Body of pancreas (tissue), 4 donors: Measurements from ENCODE around the gene C1QTNF9B.

Experiments used
- POLR2A ChIP-seq, 3 donors: fragments of 450-650 bp; IDR thresholded peaks; one replicate each; pipeline ENCODE4 v1.6.1; 2016; ENCODE audit warnings: antibody characterized with exemption in 3 of 3, mild to moderate bottlenecking in 2 of 3
- TF ChIP-seq, protein P1 (sequence below), 7 experiments: fragments of 450-650 bp in 4 of 7; fragments of 200-600 bp in 3 of 7; sonication (generic) in 3 of 7; IDR thresholded peaks; one replicate each; pipeline ENCODE4 v1.5.1; 2016 to 2019; ENCODE audit warnings: antibody characterized with exemption in 7 of 7

GRCh38 chr13:23901365-23901764 is 4.1 kb upstream of the C1QTNF9B start:
- TF ChIP-seq, protein P1, sequence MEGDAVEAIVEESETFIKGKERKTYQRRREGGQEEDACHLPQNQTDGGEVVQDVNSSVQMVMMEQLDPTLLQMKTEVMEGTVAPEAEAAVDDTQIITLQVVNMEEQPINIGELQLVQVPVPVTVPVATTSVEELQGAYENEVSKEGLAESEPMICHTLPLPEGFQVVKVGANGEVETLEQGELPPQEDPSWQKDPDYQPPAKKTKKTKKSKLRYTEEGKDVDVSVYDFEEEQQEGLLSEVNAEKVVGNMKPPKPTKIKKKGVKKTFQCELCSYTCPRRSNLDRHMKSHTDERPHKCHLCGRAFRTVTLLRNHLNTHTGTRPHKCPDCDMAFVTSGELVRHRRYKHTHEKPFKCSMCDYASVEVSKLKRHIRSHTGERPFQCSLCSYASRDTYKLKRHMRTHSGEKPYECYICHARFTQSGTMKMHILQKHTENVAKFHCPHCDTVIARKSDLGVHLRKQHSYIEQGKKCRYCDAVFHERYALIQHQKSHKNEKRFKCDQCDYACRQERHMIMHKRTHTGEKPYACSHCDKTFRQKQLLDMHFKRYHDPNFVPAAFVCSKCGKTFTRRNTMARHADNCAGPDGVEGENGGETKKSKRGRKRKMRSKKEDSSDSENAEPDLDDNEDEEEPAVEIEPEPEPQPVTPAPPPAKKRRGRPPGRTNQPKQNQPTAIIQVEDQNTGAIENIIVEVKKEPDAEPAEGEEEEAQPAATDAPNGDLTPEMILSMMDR (IDR thresholded peaks at IDR 0.05): no peak
- TF ChIP-seq POLR2A (IDR thresholded peaks at IDR 0.05): no peak
